ENCODE data around the gene ENDOD1. TPM values are rescaled to one million over a fixed set of nuclear protein-coding genes. Genes with fewer than 3 reads are reported as not detected.
"Not testable (repeated sequence)": the region's sequence is repeated elsewhere in the genome, so short reads cannot be mapped to it uniquely, and the experiment has no call there.

Gene ENDOD1
- total RNA-seq, 1 experiment from 2014 or later: 3.3 TPM

DNA sequence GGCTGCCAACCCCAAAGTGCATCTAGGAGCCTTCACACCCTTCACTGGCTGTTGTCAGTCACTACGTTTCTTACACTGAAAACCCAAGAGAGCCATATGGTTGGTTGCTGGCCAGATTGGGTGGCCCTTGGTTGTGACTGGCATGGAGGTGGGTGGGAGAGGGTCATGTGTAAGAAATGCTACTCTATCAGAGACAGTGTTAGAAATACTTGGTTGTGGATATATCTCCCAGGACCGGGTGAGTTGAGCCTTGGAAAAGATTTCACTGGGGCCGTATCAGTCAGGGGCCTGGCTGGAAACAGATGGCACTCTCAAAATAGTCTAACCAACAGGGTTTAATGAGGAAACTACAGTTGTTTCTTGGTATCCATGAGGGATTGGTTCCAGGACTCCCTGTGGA lies 15.2 kb downstream of the ENDOD1 start (continued):
- TF ChIP-seq, protein P1, sequence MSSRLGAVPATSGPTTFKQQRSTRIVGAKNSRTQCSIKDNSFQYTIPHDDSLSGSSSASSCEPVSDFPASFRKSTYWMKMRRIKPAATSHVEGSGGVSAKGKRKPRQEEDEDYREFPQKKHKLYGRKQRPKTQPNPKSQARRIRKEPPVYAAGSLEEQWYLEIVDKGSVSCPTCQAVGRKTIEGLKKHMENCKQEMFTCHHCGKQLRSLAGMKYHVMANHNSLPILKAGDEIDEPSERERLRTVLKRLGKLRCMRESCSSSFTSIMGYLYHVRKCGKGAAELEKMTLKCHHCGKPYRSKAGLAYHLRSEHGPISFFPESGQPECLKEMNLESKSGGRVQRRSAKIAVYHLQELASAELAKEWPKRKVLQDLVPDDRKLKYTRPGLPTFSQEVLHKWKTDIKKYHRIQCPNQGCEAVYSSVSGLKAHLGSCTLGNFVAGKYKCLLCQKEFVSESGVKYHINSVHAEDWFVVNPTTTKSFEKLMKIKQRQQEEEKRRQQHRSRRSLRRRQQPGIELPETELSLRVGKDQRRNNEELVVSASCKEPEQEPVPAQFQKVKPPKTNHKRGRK (CRISPR knock-in tag; IDR thresholded peaks at IDR 0.05; ENCODE audit: borderline replicate concordance): no peak
- TF ChIP-seq, protein P2, sequence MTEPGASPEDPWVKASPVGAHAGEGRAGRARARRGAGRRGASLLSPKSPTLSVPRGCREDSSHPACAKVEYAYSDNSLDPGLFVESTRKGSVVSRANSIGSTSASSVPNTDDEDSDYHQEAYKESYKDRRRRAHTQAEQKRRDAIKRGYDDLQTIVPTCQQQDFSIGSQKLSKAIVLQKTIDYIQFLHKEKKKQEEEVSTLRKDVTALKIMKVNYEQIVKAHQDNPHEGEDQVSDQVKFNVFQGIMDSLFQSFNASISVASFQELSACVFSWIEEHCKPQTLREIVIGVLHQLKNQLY (CRISPR knock-in tag; IDR thresholded peaks at IDR 0.05): no peak

DNA sequence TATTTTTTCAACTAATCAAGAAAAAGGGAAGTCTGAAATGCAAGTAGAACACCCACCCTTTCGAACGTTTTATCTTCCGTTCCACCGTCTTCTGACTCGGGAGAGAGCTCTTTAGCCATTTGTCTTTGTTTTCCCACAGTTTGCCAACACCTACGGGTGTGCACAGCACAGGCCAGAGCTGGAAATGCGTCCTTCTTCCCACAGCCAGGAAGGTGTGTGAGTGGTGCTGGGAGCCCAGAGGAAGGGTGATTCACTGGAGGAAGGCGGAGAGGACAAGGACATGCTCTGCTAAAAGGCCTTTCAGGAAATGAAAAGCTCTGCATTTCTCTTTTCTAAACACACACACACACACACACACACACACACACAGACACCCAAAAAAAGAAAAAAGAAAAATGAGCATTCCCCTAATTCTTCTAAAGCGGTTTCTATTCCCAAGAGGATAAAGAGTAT lies 18.5 kb downstream of the ENDOD1 start:
- H3K27me3 Mint-ChIP-seq (ENCODE audit: low read depth): no peaks in the 10 kb centered on the region; the same call in 1 of the 2 replicates

DNA sequence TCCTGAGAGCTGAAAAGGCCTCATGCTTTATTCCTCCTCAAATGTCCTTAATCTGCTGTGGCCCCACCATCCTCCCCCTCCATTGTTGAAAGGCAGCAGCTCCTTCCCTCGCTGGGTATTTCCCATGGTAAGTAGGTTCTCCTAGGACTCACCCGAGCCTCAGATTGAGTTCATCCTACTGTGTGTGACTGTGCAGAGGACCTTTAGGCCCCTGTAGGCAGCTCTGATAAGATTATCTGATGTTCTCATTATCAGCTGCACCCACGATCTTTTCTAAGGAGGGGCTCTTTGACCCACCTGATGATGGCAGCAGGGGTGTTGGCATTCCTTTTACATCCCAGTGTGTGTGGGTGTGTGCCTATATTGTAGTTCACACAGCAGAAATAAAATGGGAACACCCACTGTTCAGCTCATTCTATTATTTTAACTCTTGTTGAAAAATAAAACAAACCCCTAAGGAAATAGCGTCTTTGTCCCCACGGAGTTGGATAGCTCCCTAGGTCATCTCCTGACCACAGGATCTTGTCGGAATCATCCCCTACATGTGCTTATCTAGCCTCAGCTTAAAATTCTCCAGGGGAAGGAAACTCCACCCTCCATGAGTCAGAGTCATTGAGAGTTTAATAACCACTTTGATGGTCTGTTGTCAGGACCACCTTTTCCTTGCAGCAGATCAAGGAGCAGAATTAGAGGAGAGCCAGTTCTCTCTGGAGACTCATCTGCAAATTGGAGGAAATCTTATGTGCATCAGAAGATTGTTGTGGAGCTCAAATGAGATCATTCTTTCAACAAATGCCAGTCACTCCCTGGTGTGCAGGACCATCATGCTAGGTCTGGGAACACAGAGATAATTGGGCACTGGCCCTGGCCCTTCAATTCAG lies 19.3 kb downstream of the ENDOD1 start:
- Mint-ChIP-seq H3K36me3 (no peaks in the 10 kb centered on the region), H3K27me3 (ENCODE audit: low read depth) (no peaks in the 10 kb centered on the region; the same call in 1 of the 2 replicates), H3K27ac (no peak overlapping the region), H3K9me3 (peaks cover 13% of the 10 kb centered on the region), H3K4me3 (no peak overlapping the region), H3K4me1 (peaks cover 30% of the 10 kb centered on the region)
- ATAC-seq (no peak), DNase-seq (ENCODE audit: low spot score) (no peak)
- ChIA-PET POLR2A (interaction anchor here (0.7 to 2.1 kb wide), 2 partner anchors 42 kb away, joined by 3 to 11 read pairs; partner anchors contain the start of gene SRSF8), CTCF (interaction anchor here (1.1 to 2.6 kb wide), 3 partner anchors 35 to 42 kb away, joined by 4 to 11 read pairs (median 5); partner anchors contain the start of gene SRSF8)
- TF ChIP-seq, protein P3, sequence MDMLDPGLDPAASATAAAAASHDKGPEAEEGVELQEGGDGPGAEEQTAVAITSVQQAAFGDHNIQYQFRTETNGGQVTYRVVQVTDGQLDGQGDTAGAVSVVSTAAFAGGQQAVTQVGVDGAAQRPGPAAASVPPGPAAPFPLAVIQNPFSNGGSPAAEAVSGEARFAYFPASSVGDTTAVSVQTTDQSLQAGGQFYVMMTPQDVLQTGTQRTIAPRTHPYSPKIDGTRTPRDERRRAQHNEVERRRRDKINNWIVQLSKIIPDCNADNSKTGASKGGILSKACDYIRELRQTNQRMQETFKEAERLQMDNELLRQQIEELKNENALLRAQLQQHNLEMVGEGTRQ (CRISPR knock-in tag; IDR thresholded peaks at IDR 0.05): no peak
- TF ChIP-seq HMGA2 (CRISPR knock-in tag; IDR thresholded peaks at IDR 0.05): no peak
- TF ChIP-seq ZNF138 (CRISPR knock-in tag; conservative IDR thresholded peaks at IDR 0.05): no peak
- TF ChIP-seq, protein P4, sequence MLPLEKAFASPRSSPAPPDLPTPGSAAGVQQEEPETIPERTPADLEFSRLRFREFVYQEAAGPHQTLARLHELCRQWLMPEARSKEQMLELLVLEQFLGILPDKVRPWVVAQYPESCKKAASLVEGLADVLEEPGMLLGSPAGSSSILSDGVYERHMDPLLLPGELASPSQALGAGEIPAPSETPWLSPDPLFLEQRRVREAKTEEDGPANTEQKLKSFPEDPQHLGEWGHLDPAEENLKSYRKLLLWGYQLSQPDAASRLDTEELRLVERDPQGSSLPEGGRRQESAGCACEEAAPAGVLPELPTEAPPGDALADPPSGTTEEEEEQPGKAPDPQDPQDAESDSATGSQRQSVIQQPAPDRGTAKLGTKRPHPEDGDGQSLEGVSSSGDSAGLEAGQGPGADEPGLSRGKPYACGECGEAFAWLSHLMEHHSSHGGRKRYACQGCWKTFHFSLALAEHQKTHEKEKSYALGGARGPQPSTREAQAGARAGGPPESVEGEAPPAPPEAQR (CRISPR knock-in tag; IDR thresholded peaks at IDR 0.05): no peak
- TF ChIP-seq, protein P5, sequence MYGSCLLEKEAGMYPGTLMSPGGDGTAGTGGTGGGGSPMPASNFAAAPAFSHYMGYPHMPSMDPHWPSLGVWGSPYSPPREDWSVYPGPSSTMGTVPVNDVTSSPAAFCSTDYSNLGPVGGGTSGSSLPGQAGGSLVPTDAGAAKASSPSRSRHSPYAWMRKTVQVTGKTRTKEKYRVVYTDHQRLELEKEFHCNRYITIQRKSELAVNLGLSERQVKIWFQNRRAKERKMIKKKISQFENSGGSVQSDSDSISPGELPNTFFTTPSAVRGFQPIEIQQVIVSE (CRISPR knock-in tag; IDR thresholded peaks at IDR 0.05; ENCODE audit: borderline replicate concordance): no peak
- TF ChIP-seq, protein P6, sequence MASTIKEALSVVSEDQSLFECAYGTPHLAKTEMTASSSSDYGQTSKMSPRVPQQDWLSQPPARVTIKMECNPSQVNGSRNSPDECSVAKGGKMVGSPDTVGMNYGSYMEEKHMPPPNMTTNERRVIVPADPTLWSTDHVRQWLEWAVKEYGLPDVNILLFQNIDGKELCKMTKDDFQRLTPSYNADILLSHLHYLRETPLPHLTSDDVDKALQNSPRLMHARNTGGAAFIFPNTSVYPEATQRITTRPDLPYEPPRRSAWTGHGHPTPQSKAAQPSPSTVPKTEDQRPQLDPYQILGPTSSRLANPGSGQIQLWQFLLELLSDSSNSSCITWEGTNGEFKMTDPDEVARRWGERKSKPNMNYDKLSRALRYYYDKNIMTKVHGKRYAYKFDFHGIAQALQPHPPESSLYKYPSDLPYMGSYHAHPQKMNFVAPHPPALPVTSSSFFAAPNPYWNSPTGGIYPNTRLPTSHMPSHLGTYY (CRISPR knock-in tag; IDR thresholded peaks at IDR 0.05): no peak

More for the DNA sequence above, 18.5 kb downstream of the ENDOD1 start:
- Mint-ChIP-seq H3K4me1 (peaks cover 30% of the 10 kb centered on the region), H3K36me3 (no peaks in the 10 kb centered on the region), H3K4me3 (peak overlapping the region; percentile 60), H3K9me3 (peaks cover 13% of the 10 kb centered on the region), H3K27ac (peak overlapping the region; percentile 37; the same call in 1 of the 2 replicates)
- TF ChIP-seq SMAD4 (CRISPR knock-in tag; IDR thresholded peaks at IDR 0.05) (no peak), ZNF671 (CRISPR knock-in tag; IDR thresholded peaks at IDR 0.05) (no peak), SP1 (CRISPR knock-in tag; conservative IDR thresholded peaks at IDR 0.05) (no peak)
- DNase-seq (ENCODE audit: low spot score): no peak
- peak; percentile 41 for ATAC-seq
- CTCF ChIA-PET: interaction anchor here (1.1 to 2.8 kb wide), 4 partner anchors 15 to 42 kb away, joined by 4 to 11 read pairs (median 8); partner anchors contain the start of gene SRSF8
- POLR2A ChIA-PET: interaction anchor here (0.7 to 2.1 kb wide), 2 partner anchors 41 to 43 kb away, joined by 3 to 11 read pairs; partner anchors contain the start of gene SRSF8

DNA sequence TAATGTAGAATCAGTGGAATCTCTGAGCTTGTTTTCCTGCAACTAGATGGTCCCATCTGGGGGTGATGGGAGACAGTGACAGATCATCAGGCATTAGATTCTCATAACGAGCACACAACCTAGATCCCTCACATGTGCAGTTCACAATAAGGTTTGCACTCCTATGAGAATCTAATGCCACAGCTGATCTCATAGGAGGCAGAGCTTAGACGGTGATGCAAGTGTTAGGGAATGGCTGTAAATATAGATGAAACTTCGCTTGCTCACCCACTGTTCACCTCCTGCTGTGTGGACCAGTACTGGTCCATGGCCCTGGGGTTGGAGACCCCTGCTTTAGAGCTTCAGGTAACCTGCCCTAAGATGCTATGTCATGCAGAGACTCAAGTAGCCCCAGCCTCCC lies 21.8 kb downstream of the ENDOD1 start:
- peaks cover 26% of the 10 kb centered on the region for H3K4me1 Mint-ChIP-seq
- H3K27ac Mint-ChIP-seq; H3K27me3 Mint-ChIP-seq (ENCODE audit: low read depth); DNase-seq (ENCODE audit: low spot score); ATAC-seq; H3K36me3 Mint-ChIP-seq; POLR2A ChIA-PET; H3K4me3 Mint-ChIP-seq: not testable (repeated sequence)
- CTCF ChIA-PET: interaction anchor here (1.7 kb wide), 1 partner anchor 18 kb away, joined by 7 read pairs; no protein-coding TSS in a partner anchor
- peaks cover 13% of the 10 kb centered on the region for H3K9me3 Mint-ChIP-seq

Measured in WTC11 (cell line).